GM21526 (cell line): ENCODE data around the gene MYCBP2.
"Not testable (repeated sequence)": the region's sequence is repeated elsewhere in the genome, so short reads cannot be mapped to it uniquely, and the experiment has no call there.

Source experiments
- ATAC-seq: cut with Tn5 transposase; IDR thresholded peaks from one replicate; pipeline ENCODE4 v1.9.1; 2021; ENCODE audit warnings: moderate library complexity; ENCODE audit not compliant: unreplicated experiment, low FRiP score

MYCBP2 gene

GRCh38 chr13:77219401-77219800, 107.5 kb downstream of the MYCBP2 start:
- ATAC-seq = no peak

- no peak for ATAC-seq
Observed at GRCh38 chr13:77218274-77218673, 108.6 kb downstream of the MYCBP2 start.

- no peak for ATAC-seq
Observed at GRCh38 chr13:77215543-77215942, 111.4 kb downstream of the MYCBP2 start.

- no peak for ATAC-seq
Observed at GRCh38 chr13:77213644-77214043, 113.2 kb downstream of the MYCBP2 start.

- no peak for ATAC-seq
Observed at GRCh38 chr13:77207943-77208342, 119.0 kb downstream of the MYCBP2 start.

- ATAC-seq = not testable (repeated sequence)
Observed at GRCh38 chr13:77198995-77199394, 127.9 kb downstream of the MYCBP2 start.

GRCh38 chr13:77196052-77196618, 130.8 kb downstream of the MYCBP2 start:
- ATAC-seq = no peak

GRCh38 chr13:77190349-77190958, 136.4 kb downstream of the MYCBP2 start:
- no peak for ATAC-seq

GRCh38 chr13:77185721-77186120, 141.2 kb downstream of the MYCBP2 start:
- ATAC-seq = no peak

- peak; percentile 93 for ATAC-seq
Observed at GRCh38 chr13:77184455-77184854, 142.4 kb downstream of the MYCBP2 start.

GRCh38 chr13:77180011-77180410, 146.9 kb downstream of the MYCBP2 start:
- no peak for ATAC-seq

- ATAC-seq = no peak
Observed at GRCh38 chr13:77177646-77178045, 149.2 kb downstream of the MYCBP2 start.

GRCh38 chr13:77176350-77176749, 150.5 kb downstream of the MYCBP2 start:
- no peak for ATAC-seq

- no peak for ATAC-seq
Observed at GRCh38 chr13:77172650-77173049, 154.2 kb downstream of the MYCBP2 start.

GRCh38 chr13:77171451-77171850, 155.4 kb downstream of the MYCBP2 start:
- ATAC-seq = no peak

GRCh38 chr13:77168237-77168636, 158.7 kb downstream of the MYCBP2 start:
- ATAC-seq = no peak

GRCh38 chr13:77150651-77151050, 176.2 kb downstream of the MYCBP2 start:
- ATAC-seq = no peak

- ATAC-seq = no peak
Observed at GRCh38 chr13:77143431-77143830, 183.5 kb downstream of the MYCBP2 start.

- ATAC-seq = no peak
Observed at GRCh38 chr13:77139306-77139705, 187.6 kb downstream of the MYCBP2 start.

GRCh38 chr13:77138813-77139212, 188.1 kb downstream of the MYCBP2 start:
- no peak for ATAC-seq

GRCh38 chr13:77136902-77137420, 189.9 kb downstream of the MYCBP2 start:
- no peak for ATAC-seq

- no peak for ATAC-seq
Observed at GRCh38 chr13:77124423-77124822, 202.5 kb downstream of the MYCBP2 start.
